ENCODE data around the gene STEEP1.
A peak's percentile ranks its signal among the peaks of the same experiment; 100 is the strongest.
"Not testable (repeated sequence)": the region's sequence is repeated elsewhere in the genome, so short reads cannot be mapped to it uniquely, and the experiment has no call there.

The STEEP1 gene

DNA sequence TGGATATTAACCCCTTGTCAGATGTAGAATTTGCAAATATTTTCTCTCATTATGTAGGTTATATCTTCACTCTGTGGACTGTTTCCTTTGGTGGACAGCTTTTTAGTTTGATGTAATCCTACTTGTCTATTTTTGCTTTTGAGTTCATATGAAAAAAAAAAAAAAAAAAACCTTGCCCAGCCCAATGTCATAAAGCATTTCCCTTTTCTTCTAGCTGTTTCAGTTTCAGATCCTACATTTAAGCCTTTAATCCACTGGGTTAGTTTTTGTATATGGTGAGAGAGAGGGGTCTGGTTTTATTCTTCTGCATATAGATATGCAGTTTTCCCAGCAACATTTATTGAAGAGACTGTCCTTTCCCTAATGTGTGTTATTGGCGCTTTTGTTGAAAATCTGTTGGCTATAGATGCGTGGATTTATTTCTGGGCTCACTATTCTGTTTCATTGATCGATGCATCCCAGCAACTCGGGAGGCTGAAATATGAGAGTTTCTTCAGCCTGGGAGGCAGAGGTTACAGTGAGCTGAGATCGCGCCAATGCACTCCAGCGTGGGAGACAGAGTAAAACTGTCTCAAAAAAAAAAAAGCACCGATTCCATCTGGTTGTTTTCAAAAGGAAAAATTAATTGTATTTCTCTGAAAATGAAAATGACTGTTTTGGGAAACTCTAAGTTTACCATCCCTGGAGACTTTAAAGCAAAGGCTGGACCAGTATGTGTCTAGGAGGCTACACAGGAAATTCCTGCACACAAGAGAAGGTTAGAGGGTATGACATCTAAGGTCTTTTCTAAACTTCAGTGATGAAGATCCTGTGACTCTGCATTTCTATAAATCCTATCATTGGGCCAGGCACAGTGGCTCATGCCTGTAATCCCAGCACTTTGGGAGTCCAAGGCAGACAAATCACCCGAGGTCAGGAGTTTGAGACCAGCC is 35.6 kb downstream of the STEEP1 start:
- DNase-seq, result no peak

DNA sequence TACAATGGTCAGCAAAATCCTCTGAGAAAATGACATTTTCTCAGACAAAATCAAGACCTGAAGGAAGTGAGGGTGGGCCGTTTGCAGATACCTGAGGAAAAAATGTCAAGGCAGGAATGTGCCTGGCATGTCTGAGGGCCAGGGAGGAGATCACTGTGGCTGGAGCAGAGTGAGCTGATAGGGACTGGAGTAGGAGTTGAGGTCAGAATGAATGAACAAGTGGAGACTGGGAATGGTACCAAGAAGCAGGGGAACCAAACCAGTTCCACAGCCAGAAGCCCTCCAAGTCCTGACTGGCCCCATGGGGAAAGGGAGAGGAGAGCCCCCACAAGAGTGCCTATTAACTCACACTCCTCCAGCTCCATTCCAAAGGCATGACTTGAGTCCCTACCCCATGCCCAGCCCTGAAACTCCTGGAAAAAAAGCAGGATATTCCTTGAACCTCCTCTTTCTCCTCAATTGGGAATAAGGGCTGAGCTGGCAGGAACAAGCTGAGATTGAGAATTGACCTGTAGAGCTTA is 41.5 kb downstream of the STEEP1 start:
- no peak for DNase-seq

DNA sequence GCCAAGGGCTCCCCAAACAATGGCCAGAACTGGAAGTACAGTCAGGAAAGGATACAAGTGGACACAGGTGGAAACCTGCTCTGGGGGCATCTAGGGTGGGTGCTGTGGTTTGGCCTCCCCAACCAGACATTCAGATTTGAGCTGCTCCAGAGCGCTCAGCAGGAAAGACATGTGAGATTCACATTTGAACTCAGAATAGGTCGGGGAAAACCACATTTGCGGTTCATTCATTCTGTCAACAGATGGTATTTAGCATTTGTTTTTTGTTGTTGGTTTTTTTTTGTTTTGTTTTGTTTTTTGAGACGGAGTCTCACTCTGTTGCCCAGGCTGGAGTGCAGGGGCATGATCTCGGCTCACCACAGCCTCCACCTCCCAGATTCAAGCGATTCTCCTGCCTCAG is 44.0 kb downstream of the STEEP1 start:
- no peak for DNase-seq

GRCh38 chrX:119518371-119518770 is 46.8 kb downstream of the STEEP1 start:
- no peak for DNase-seq

DNA sequence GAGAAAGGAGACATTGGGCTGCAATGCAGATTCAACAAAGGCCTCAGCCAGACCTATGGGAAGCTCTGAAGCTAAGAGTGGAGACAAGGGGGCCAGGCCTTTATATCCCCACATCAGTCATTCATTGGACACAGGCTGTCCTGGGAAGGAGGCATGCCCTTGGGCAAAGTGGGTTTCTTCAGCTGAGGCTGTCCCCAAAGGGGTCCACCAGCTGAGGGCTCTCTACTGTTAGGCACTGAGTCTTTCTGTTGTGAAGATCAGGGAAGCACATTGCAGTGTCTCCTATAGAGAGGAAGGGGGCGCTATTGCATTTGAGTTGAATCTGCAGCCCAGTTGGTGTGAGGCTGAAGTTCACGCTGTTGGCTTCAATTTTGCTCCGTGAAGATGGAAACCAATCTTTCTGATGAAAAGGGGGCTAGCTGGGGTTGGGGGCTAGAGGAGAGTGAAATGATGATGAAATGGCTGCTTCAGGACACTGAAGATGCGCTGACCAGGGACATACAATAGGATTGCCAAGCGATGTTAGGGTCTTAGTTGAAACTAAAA is 49.0 kb downstream of the STEEP1 start:
- peak; percentile 46 for DNase-seq

GRCh38 chrX:119512146-119512800 is 52.9 kb downstream of the STEEP1 start:
- peak; percentile 5 for DNase-seq

DNA sequence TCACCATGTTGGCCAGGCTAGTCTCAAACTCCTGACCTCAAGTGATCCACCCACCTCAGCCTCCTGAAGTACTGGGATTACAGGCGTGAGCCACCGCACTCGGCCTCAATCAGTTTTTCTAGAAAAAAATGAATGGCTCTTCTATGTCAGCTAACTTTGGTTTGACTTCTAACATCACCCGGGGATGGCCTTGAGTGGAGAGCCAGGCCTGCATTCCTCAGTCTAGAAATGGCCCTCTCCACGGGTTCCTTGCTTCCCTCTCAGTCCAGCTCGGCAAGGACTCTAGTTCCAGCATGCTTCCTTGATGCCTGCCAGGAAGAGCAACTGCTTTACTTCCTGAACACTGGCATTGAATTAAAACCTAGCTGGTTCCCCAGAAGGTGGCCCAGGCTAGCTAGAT is 58.0 kb downstream of the STEEP1 start:
- DNase-seq, result no peak

DNA sequence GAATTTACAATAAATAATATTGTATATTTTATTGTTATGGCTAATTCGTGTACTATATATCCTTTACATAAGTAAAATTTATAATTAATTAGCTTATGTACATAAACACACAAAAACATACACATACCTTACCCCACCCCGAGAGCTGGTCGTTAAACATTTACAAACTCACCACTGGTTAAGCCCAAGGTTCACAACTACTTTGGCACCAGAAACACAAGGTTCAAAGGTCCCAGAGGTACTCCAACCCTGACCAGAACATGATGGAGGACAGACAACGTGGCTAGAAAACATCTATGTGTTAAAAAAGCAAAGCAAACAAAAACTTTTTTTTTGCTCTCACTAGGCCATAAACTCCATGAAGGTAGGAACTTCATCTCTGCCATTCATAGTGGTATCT is 59.3 kb downstream of the STEEP1 start:
- DNase-seq, result no peak

- not testable (repeated sequence) for DNase-seq
These were observed 60.1 kb downstream of the STEEP1 start for GRCh38 chrX:119505145-119505544.

GRCh38 chrX:119503484-119503861 is 61.7 kb downstream of the STEEP1 start:
- DNase-seq, result no peak

GRCh38 chrX:119502727-119503483 is 62.3 kb downstream of the STEEP1 start:
- no peak for DNase-seq

DNA sequence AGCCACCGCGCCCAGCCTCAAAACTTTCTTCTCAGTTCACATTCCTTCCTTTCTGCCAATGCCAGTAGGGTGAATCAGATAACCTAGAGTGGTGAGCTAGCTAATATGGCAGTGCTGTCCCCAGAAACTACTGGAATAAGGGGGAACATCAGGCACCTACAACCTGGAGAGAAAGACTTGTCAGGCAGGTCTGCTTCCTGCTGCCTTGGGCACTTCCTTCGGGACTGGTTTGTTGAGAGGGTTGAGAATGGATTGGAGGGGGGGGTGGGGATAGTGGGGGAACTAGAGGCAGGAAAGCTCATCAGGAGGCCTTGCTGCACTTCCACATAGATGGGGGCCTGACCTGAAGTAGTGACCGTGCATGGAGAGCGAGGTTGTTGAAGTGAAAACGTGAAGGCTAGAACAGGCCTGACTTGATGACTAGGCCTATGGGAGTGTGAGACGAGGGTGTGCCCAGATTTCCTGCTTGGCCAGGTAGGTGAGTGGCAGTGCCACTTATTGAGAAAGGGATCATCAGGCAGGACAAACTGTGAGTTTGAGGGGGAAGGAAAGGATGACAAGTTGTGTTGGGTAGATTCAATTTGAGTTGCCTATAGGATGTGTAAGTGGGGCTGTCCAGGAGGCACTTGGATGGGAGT is 63.6 kb downstream of the STEEP1 start:
- no peak for DNase-seq

- no peak for DNase-seq
These were observed 65.0 kb downstream of the STEEP1 start for GRCh38 chrX:119500061-119500800.

GRCh38 chrX:119497185-119497584 is 68.0 kb downstream of the STEEP1 start:
- DNase-seq, result no peak

- no peak for DNase-seq
These were observed 69.2 kb downstream of the STEEP1 start for GRCh38 chrX:119495734-119496726.

DNA sequence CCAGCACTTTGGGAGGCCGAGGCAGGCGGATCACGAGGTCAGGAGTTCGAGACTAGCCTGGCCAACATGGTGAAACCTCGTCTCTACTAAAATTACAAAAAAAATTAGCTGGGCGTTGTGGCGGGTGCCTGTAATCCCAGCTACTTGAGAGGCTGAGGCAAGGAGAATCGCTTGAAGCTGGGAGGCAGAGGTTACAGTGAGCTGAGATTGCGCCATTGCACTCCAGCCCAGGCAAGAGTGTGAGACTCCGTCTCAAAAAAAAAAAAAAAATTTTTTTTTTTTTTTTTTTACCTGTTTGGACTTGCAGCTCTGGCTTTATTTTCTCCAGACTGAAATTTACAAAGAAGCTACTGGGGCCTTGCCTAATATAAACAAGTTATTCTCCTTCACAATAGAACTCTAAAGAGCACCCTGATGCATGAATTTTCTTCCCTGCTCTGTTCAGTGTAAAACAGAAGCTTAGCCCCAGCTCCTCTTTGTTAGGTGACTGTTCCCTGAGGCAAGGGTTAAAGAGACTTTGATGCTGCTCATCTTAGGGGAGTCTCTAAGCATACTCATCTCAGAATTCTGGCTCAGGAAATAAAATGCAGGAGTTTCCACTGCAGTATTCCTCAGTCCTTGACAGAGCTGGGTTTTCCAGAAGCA is 71.2 kb downstream of the STEEP1 start:
- DNase-seq, result not testable (repeated sequence)

- no peak for DNase-seq
These were observed 72.7 kb downstream of the STEEP1 start for GRCh38 chrX:119492463-119492862.

GRCh38 chrX:119489212-119490074 is 75.8 kb downstream of the STEEP1 start:
- no peak for DNase-seq

GRCh38 chrX:119488749-119489148 is 76.5 kb downstream of the STEEP1 start:
- no peak for DNase-seq

Data from NCI-H526 treated with DMSO at 0.1 percent for 48 hours (cell line).